HEK293T (cell line): ENCODE data around the gene LEFTY2.

ENCODE experiments used
- ELF4 ChIP-seq: fragments of 450-650 bp; IDR thresholded peaks from 2 replicates; pipeline ENCODE4 v1.6.1; 2017; ENCODE audit warnings: antibody characterized with exemption
- FOXM1 ChIP-seq: fragments of 450-650 bp; IDR thresholded peaks from 2 replicates; pipeline ENCODE4 v1.6.1; 2017; ENCODE audit warnings: mild to moderate bottlenecking, borderline replicate concordance
- SP1 ChIP-seq: fragments of 450-650 bp; IDR thresholded peaks from 2 replicates; pipeline ENCODE4 v1.6.1; 2017
- TARDBP ChIP-seq: fragments of 450-650 bp; IDR thresholded peaks from 2 replicates; pipeline ENCODE4 v1.6.1; 2016

DNA sequence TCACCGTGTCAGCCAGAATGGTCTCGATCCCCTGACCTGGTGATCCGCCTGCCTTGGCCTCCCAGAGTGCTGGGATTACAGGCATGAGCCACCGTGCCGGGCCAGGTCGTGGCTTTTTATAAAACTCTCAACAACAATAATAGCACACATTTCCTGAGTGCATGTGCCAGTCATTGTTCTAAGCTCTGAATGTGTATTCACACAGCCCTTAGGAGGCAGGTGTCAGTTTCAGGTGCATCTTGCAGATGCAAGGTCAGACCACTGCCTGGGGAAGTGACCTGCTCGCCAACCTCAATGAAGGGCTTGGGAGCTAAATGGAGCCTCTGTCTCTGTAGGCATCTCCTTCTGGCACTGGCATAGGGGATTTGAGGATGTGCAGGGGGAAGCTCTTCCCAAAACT, 1.6 kb upstream of the LEFTY2 start:
- TF ChIP-seq FOXM1 (no peak), SP1 (no peak), ELF4 (no peak), TARDBP (no peak)
